IPS-NIHi7 (cell line): ENCODE measurements around the gene LSM5.
A peak's percentile ranks its signal among the peaks of the same experiment; 100 is the strongest.
"Not testable (repeated sequence)": the region's sequence is repeated elsewhere in the genome, so short reads cannot be mapped to it uniquely, and the experiment has no call there.

Experiments used
- DNase-seq: peaks from one replicate; pipeline ENCODE4 v3.0.0; 2012; ENCODE audit warnings: mixed read lengths; ENCODE audit errors: extremely low spot score

Gene LSM5

GRCh38 chr7:32506266-32507054 is 16.3 kb upstream of the LSM5 start:
- DNase-seq = no peak

GRCh38 chr7:32502728-32503127 is 12.5 kb upstream of the LSM5 start:
- no peak for DNase-seq

- DNase-seq = no peak
Measured at GRCh38 chr7:32501522-32501921, 11.3 kb upstream of the LSM5 start.

GRCh38 chr7:32500922-32501341 is 10.8 kb upstream of the LSM5 start:
- no peak for DNase-seq

- not testable (repeated sequence) for DNase-seq
Measured at GRCh38 chr7:32500216-32500615, 10.0 kb upstream of the LSM5 start.

GRCh38 chr7:32499755-32500154 is 9.6 kb upstream of the LSM5 start:
- not testable (repeated sequence) for DNase-seq

GRCh38 chr7:32496052-32496813 is 6.1 kb upstream of the LSM5 start:
- no peak for DNase-seq

- DNase-seq = peak; percentile 99
Measured at GRCh38 chr7:32495298-32496051, 5.3 kb upstream of the LSM5 start, which contains the start of gene AVL9. Gene AVL9 (plus strand): TSS chr7:32495489. CDS start chr7:32495710, 221 bp downstream.

GRCh38 chr7:32494946-32495297 is 4.7 kb upstream of the LSM5 start:
- no peak for DNase-seq

- no peak for DNase-seq
Measured at GRCh38 chr7:32489788-32490126, 423 bp downstream of the LSM5 start.

- DNase-seq = no peak
Measured at GRCh38 chr7:32481921-32482320, 8.3 kb downstream of the LSM5 start.

- DNase-seq = no peak
Measured at GRCh38 chr7:32481176-32481575, 9.0 kb downstream of the LSM5 start.

GRCh38 chr7:32479574-32480200 is 10.5 kb downstream of the LSM5 start:
- peak; percentile 59 for DNase-seq

GRCh38 chr7:32477649-32477980 is 12.6 kb downstream of the LSM5 start:
- no peak for DNase-seq

- DNase-seq = no peak
Measured at GRCh38 chr7:32476816-32477648, 13.1 kb downstream of the LSM5 start.

- DNase-seq = no peak
Measured at GRCh38 chr7:32474008-32474407, 16.2 kb downstream of the LSM5 start.

GRCh38 chr7:32472015-32472414 is 18.2 kb downstream of the LSM5 start:
- DNase-seq = no peak

GRCh38 chr7:32470871-32471270 is 19.3 kb downstream of the LSM5 start:
- no peak for DNase-seq

GRCh38 chr7:32470004-32470403 is 20.2 kb downstream of the LSM5 start:
- not testable (repeated sequence) for DNase-seq

GRCh38 chr7:32464641-32465416 is 25.4 kb downstream of the LSM5 start:
- DNase-seq = not testable (repeated sequence)
